NCI-H2029 (cell line): ENCODE results near the gene HLCS.
"Not testable (repeated sequence)": the region's sequence is repeated elsewhere in the genome, so short reads cannot be mapped to it uniquely, and the experiment has no call there.

Experiments used
- DNase-seq: peaks from one replicate; lab custom pipeline; 2025; lab: John Stamatoyannopoulos, UW

Gene HLCS

GRCh38 chr21:36847189-36847588 lies 119.3 kb downstream of the HLCS start:
- DNase-seq = no peak

GRCh38 chr21:36846631-36847030 lies 119.8 kb downstream of the HLCS start:
- DNase-seq = no peak

GRCh38 chr21:36845790-36846189 lies 120.7 kb downstream of the HLCS start:
- no peak for DNase-seq

- DNase-seq = no peak
These were observed 121.4 kb downstream of the HLCS start for GRCh38 chr21:36845070-36845469.

GRCh38 chr21:36841866-36842265 lies 124.6 kb downstream of the HLCS start:
- DNase-seq = no peak

- no peak for DNase-seq
These were observed 126.7 kb downstream of the HLCS start for GRCh38 chr21:36839735-36840134.

- peak; percentile 51 for DNase-seq
These were observed 127.3 kb downstream of the HLCS start for GRCh38 chr21:36839123-36839522.

GRCh38 chr21:36835383-36835795 lies 131.1 kb downstream of the HLCS start:
- no peak for DNase-seq

- no peak for DNase-seq
These were observed 132.3 kb downstream of the HLCS start for GRCh38 chr21:36834192-36834591.

- no peak for DNase-seq
These were observed 136.4 kb downstream of the HLCS start for GRCh38 chr21:36830100-36830499.

GRCh38 chr21:36828891-36829515 lies 137.5 kb downstream of the HLCS start:
- no peak for DNase-seq

GRCh38 chr21:36828208-36828607 lies 138.3 kb downstream of the HLCS start:
- no peak for DNase-seq

- peak; percentile 17 for DNase-seq
These were observed 140.8 kb downstream of the HLCS start for GRCh38 chr21:36825658-36826057.

- DNase-seq = no peak
These were observed 145.5 kb downstream of the HLCS start for GRCh38 chr21:36821032-36821299.

GRCh38 chr21:36820176-36821031 lies 146.1 kb downstream of the HLCS start:
- peak; percentile 30 for DNase-seq

GRCh38 chr21:36817732-36818450 lies 148.6 kb downstream of the HLCS start:
- DNase-seq = no peak

- no peak for DNase-seq
These were observed 149.8 kb downstream of the HLCS start for GRCh38 chr21:36816561-36817130.

GRCh38 chr21:36816026-36816425 lies 150.4 kb downstream of the HLCS start:
- DNase-seq = not testable (repeated sequence)

- DNase-seq = no peak
These were observed 151.2 kb downstream of the HLCS start for GRCh38 chr21:36815284-36815683.

- no peak for DNase-seq
These were observed 153.4 kb downstream of the HLCS start for GRCh38 chr21:36813052-36813451.

GRCh38 chr21:36811762-36812161 lies 154.7 kb downstream of the HLCS start:
- DNase-seq = no peak

GRCh38 chr21:36810443-36810842 lies 156.0 kb downstream of the HLCS start:
- DNase-seq = no peak

- DNase-seq = no peak
These were observed 159.0 kb downstream of the HLCS start for GRCh38 chr21:36807422-36807928.
